HCT116 (cell line): ENCODE measurements around the gene PSMB7. TPM values are rescaled to one million over a fixed set of nuclear protein-coding genes. Genes with fewer than 3 reads are reported as not detected.

Experiments
- ATAC-seq: fragments of 200-7000 bp; cut with Tn5 transposase; 2 replicates; pipeline ENCODE4 v1.9.1; 2020; ENCODE audit warnings: mild to moderate bottlenecking, moderate library complexity
- BruUV-seq: library from RNA; stranded (reverse); fragments of 400-500 nt; replicated peaks from 2 replicates; lab custom pipeline; 2021; lab: Mats Ljungman, UMichigan
- CTCF ChIA-PET: fragments of 300-600 bp; sonication (Branson Sonifier 250); formaldehyde crosslinking; loops from one replicate; lab custom pipeline; 2021; ENCODE audit warnings: antibody characterized with exemption; lab: Charles Lee
- POLR2A ChIA-PET: fragments of 300-600, 350-600 bp; sonication (Branson Sonifier 250); formaldehyde crosslinking; loops from one replicate; lab custom pipeline; 2021; ENCODE audit warnings: antibody characterized with exemption; lab: Charles Lee
- RAD21 ChIA-PET, 2 experiments: fragments of 300-600 bp; sonication (Branson Sonifier 250); formaldehyde crosslinking; loops; one replicate each; lab custom pipeline; 2023; ENCODE audit warnings: low total read pairs in 2 of 2; ENCODE audit not compliant: uncharacterized antibody in 2 of 2, unreplicated experiment in 2 of 2, low non-redundant PET in 1 of 2; lab: Charles Lee
- DNase-seq: peaks from one replicate; pipeline ENCODE4 v3.0.0-alpha.2; 2010; ENCODE audit warnings: low read depth, low spot score
- H2AFZ ChIP-seq: fragments of 200-600 bp; shearing (Covaris generic), sonication (generic); 2 replicates; pipeline ENCODE4 v1.6.1; 2017; ENCODE audit warnings: low read depth, mixed run types, mixed read lengths, antibody characterized with exemption, low read length; ENCODE audit not compliant: poor library complexity, severe bottlenecking
- H3K27ac ChIP-seq: 2 replicates; pipeline ENCODE4 v1.5.1; 2012; ENCODE audit warnings: low read depth, low read length
- H3K27me3 ChIP-seq: fragments of 200-600 bp; sonication (generic); 2 replicates; pipeline ENCODE4 v1.6.1; 2016; ENCODE audit warnings: mixed run types, low read length, mixed read lengths; ENCODE audit not compliant: insufficient read depth
- H3K36me3 ChIP-seq, 2 experiments: fragments of 200-500 bp in 1 of 2; fragments of 200-600 bp in 1 of 2; sonication (Bioruptor generic) in 1 of 2; sonication (generic) in 1 of 2; 2 replicates each; pipeline versions ENCODE4 v1.5.1 to v1.6.1; 2014 to 2016; ENCODE audit warnings: low read length in 2 of 2, inconsistent platforms in 1 of 2, mixed read lengths in 1 of 2, mixed run types in 1 of 2; ENCODE audit not compliant: insufficient read depth in 2 of 2, control insufficient read depth in 1 of 2
- H3K4me1 ChIP-seq, 2 experiments: fragments of 200-600 bp in 1 of 2; sonication (generic) in 1 of 2; 2 replicates each; pipeline versions ENCODE4 v1.5.1 to v1.6.1; 2012 to 2017; ENCODE audit warnings: low read length in 2 of 2, inconsistent platforms in 1 of 2, mild to moderate bottlenecking in 1 of 2, mixed read lengths in 1 of 2, mixed run types in 1 of 2, moderate library complexity in 1 of 2; ENCODE audit not compliant: insufficient read depth in 2 of 2, control insufficient read depth in 1 of 2
- H3K4me2 ChIP-seq: fragments of 200-600 bp; sonication (generic); 2 replicates; pipeline ENCODE4 v1.6.1; 2017; ENCODE audit warnings: mixed run types, low read length, mixed read lengths
- H3K4me3 ChIP-seq, 2 experiments: fragments of 200-600 bp in 1 of 2; sonication (generic) in 1 of 2; replicated peaks in 1 of 2; 2 replicates each; pipeline ENCODE4 v1.5.1; 2011 to 2016; ENCODE audit warnings: low read length in 2 of 2, control low read depth in 1 of 2, low read depth in 1 of 2, mild to moderate bottlenecking in 1 of 2, mixed read lengths in 1 of 2, mixed run types in 1 of 2
- H3K79me2 ChIP-seq: fragments of 200-600 bp; sonication (generic); 2 replicates; pipeline ENCODE4 v1.6.1; 2017; ENCODE audit warnings: mild to moderate bottlenecking, mixed run types, low read length, moderate library complexity, mixed read lengths; ENCODE audit not compliant: insufficient read depth
- H3K9ac ChIP-seq: fragments of 200-600 bp; sonication (generic); 2 replicates; pipeline ENCODE4 v1.6.1; 2016; ENCODE audit warnings: low read length, mixed read lengths
- H3K9me2 ChIP-seq: fragments of 200-600 bp; sonication (generic), shearing (Covaris generic); 2 replicates; pipeline ENCODE4 v1.6.1; 2017; ENCODE audit warnings: mixed run types, mild to moderate bottlenecking, moderate library complexity; ENCODE audit not compliant: insufficient read depth
- H3K9me3 ChIP-seq, 2 experiments: fragments of 200-500 bp in 1 of 2; fragments of 200-600 bp in 1 of 2; sonication (Bioruptor generic) in 1 of 2; sonication (generic) in 1 of 2; 2 replicates each; pipeline ENCODE4 v1.6.1; 2014 to 2017; ENCODE audit warnings: low read length in 2 of 2, mixed read lengths in 2 of 2, inconsistent platforms in 1 of 2, low read depth in 1 of 2, mild to moderate bottlenecking in 1 of 2, mixed run types in 1 of 2, moderate library complexity in 1 of 2; ENCODE audit not compliant: control insufficient read depth in 1 of 2, insufficient read depth in 1 of 2
- H4K20me1 ChIP-seq: fragments of 200-600 bp; sonication (generic), shearing (Covaris generic); 2 replicates; pipeline ENCODE4 v1.6.1; 2017; ENCODE audit warnings: mixed run types, mild to moderate bottlenecking, moderate library complexity; ENCODE audit not compliant: insufficient read depth
- CBX3 ChIP-seq: IDR thresholded peaks from 2 replicates; pipeline ENCODE4 v1.6.1; 2012; ENCODE audit warnings: low read depth
- CEBPB ChIP-seq: IDR thresholded peaks from 2 replicates; pipeline ENCODE4 v1.6.1; 2012; ENCODE audit warnings: low read depth
- EGR1 ChIP-seq: IDR thresholded peaks from 2 replicates; pipeline ENCODE4 v1.6.1; 2012; ENCODE audit warnings: low read depth
- ELF1 ChIP-seq: IDR thresholded peaks from 2 replicates; pipeline ENCODE4 v1.6.1; 2012; ENCODE audit warnings: low read depth, borderline replicate concordance
- EZH2 ChIP-seq: fragments of 200-600 bp; sonication (generic); IDR thresholded peaks from 2 replicates; pipeline ENCODE4 v1.6.1; 2017; ENCODE audit warnings: antibody characterized with exemption, mixed run types
- EZH2phosphoT487 ChIP-seq: fragments of 200-600 bp; IDR thresholded peaks from 2 replicates; pipeline ENCODE4 v1.6.1; 2018; ENCODE audit warnings: antibody characterized with exemption, borderline replicate concordance
- FOSL1 ChIP-seq: IDR thresholded peaks from 2 replicates; pipeline ENCODE4 v1.6.1; 2012; ENCODE audit warnings: low read depth
- JUND ChIP-seq: IDR thresholded peaks from 2 replicates; pipeline ENCODE4 v1.6.1; 2012
- MAX ChIP-seq: IDR thresholded peaks from 2 replicates; pipeline ENCODE4 v1.6.1; 2012
- RAD21 ChIP-seq: IDR thresholded peaks from 2 replicates; pipeline ENCODE4 v1.6.1; 2012; ENCODE audit warnings: low read depth, mild to moderate bottlenecking
- SIN3A ChIP-seq: IDR thresholded peaks from 2 replicates; pipeline ENCODE4 v1.6.1; 2012; ENCODE audit warnings: low read depth
- SP1 ChIP-seq: IDR thresholded peaks from 2 replicates; pipeline ENCODE4 v1.6.1; 2012; ENCODE audit warnings: low read depth
- SRF ChIP-seq: IDR thresholded peaks from 2 replicates; pipeline ENCODE4 v1.6.1; 2012; ENCODE audit warnings: low read depth
- ZNF274 ChIP-seq: fragments of 200-500 bp; sonication (Bioruptor generic); IDR thresholded peaks from 2 replicates; pipeline ENCODE4 v1.6.1; 2014; ENCODE audit warnings: mild to moderate bottlenecking, low read depth, low read length, inconsistent platforms
- intact Hi-C: fragments of 100-400 bp; cut with micrococcal nuclease; formaldehyde crosslinking; loops from 2 replicates; pipeline ENCODE4 v1.10.0; 2022
- total RNA-seq: library from RNA; stranded (reverse); gene quantifications from one replicate; pipeline ENCODE4 v1.2.1, GENCODE V29; 2021; ENCODE audit not compliant: unreplicated experiment
- TF ChIP-seq, protein P1 (sequence below): IDR thresholded peaks from 2 replicates; pipeline ENCODE4 v1.6.1; 2011; ENCODE audit warnings: mild to moderate bottlenecking, low read length, moderate library complexity; ENCODE audit not compliant: insufficient replicate concordance; ENCODE audit errors: extremely low read depth

The PSMB7 gene
- total RNA-seq, 1 experiment from 2014 or later = 222 TPM

GRCh38 chr9:124308606-124309491 lies 106.4 kb downstream of the PSMB7 start:
- POLR2A ChIA-PET = no interaction called here
- H3K79me2 ChIP-seq = no peaks in the 10 kb centered on the region; the same call in 1 of the 2 replicates
- BruUV-seq = no TSS peak
- H3K4me2 ChIP-seq = peak overlapping the region; percentile 68
- H3K9me3 ChIP-seq = no peaks in the 10 kb centered on the region
- RAD21 ChIA-PET = interaction anchor here in 1 of 2 experiments (0.6 kb wide), 1 partner anchor 33 kb away, joined by 3 read pairs; no protein-coding TSS in a partner anchor
- peak overlapping the region; percentile 35 for H3K27ac ChIP-seq
- TF ChIP-seq SRF = no peak
- H4K20me1 ChIP-seq = no peaks in the 10 kb centered on the region
- H3K36me3 ChIP-seq = no peaks in the 10 kb centered on the region; a peak in 1 of 4 replicates
- peaks cover 30 to 62% of the 10 kb centered on the region in 2 experiments for H3K4me1 ChIP-seq
- H3K27me3 ChIP-seq = no peaks in the 10 kb centered on the region
- H3K9ac ChIP-seq = peak overlapping the region; percentile 52
- CTCF ChIA-PET = no interaction called here
- no peak for DNase-seq
- no peak overlapping the region for H2AFZ ChIP-seq
- H3K4me3 ChIP-seq = peak overlapping the region in 1 of 2 experiments; percentile 27; a peak in 2 of 4 replicates
- no peaks in the 10 kb centered on the region for H3K9me2 ChIP-seq
- peak; percentile 33 for ATAC-seq
- intact Hi-C loops = loop anchor here (5.0 kb wide), 1 partner anchor 52 kb away; the partner anchor contains the start of gene NEK6

DNA sequence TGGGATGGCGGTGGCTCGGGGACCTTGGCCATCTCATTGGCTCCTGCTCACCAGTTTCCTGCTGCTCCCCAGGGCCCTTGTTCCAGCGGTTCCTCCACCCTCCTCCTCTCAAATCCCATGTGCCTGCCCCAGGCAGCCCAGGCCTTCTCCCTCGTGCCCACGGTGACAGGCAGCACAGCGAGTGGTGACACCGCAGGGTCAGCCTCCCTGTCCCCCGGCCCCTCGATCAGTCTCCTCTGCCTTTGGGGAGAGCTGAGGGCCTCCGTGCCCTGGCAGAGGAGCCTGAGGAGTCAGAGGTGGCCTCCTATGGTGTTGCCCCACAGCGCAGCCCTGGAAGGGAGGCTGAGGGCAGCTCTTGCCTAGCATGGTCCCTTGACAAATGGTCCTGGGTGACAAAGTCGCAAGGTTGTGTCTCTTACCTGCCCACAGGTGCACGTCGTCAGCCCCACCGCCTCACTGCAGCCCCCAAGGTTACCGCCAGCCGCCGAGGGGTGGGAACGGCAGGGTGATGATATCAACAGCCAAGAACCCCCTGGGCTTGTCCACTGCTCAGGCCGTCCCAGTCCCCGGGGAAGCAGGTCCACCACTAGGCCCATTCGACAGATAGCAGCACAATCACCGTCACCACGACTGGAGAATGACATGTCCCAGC lies 107.7 kb downstream of the PSMB7 start:
- no peak for DNase-seq
- intact Hi-C loops = loop anchor here (5.0 kb wide), 1 partner anchor 50 kb away; the partner anchor contains the start of gene NEK6
- H3K4me1 ChIP-seq = peaks cover 30 to 70% of the 10 kb centered on the region in 2 experiments
- H3K27me3 ChIP-seq = no peaks in the 10 kb centered on the region
- H3K4me3 ChIP-seq = no peak overlapping the region
- no peaks in the 10 kb centered on the region for H3K9me2 ChIP-seq
- no peak overlapping the region for H2AFZ ChIP-seq
- ChIA-PET RAD21 (no interaction called here), CTCF (no interaction called here), POLR2A (interaction anchor here (0.6 kb wide), 1 partner anchor 1407 kb away, joined by 3 read pairs; no protein-coding TSS in a partner anchor)
- ATAC-seq = no peak
- H3K4me2 ChIP-seq = no peak overlapping the region
- H4K20me1 ChIP-seq = no peaks in the 10 kb centered on the region
- no peak overlapping the region for H3K27ac ChIP-seq
- no peak overlapping the region for H3K9ac ChIP-seq
- no peaks in the 10 kb centered on the region for H3K9me3 ChIP-seq
- no peaks in the 10 kb centered on the region; a peak in 1 of 4 replicates for H3K36me3 ChIP-seq
- no TSS peak for BruUV-seq
- no peaks in the 10 kb centered on the region; the same call in 1 of the 2 replicates for H3K79me2 ChIP-seq
- no peak for TF ChIP-seq CBX3
- no peak for TF ChIP-seq ZNF274
- no peak for TF ChIP-seq ELF1
- no peak for TF ChIP-seq SP1
- TF ChIP-seq SIN3A = no peak
- TF ChIP-seq RAD21 = no peak
- TF ChIP-seq JUND = no peak
- no peak for TF ChIP-seq CEBPB
- no peak for TF ChIP-seq EGR1
- TF ChIP-seq, protein P1, sequence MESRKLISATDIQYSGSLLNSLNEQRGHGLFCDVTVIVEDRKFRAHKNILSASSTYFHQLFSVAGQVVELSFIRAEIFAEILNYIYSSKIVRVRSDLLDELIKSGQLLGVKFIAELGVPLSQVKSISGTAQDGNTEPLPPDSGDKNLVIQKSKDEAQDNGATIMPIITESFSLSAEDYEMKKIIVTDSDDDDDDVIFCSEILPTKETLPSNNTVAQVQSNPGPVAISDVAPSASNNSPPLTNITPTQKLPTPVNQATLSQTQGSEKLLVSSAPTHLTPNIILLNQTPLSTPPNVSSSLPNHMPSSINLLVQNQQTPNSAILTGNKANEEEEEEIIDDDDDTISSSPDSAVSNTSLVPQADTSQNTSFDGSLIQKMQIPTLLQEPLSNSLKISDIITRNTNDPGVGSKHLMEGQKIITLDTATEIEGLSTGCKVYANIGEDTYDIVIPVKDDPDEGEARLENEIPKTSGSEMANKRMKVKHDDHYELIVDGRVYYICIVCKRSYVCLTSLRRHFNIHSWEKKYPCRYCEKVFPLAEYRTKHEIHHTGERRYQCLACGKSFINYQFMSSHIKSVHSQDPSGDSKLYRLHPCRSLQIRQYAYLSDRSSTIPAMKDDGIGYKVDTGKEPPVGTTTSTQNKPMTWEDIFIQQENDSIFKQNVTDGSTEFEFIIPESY = no peak
- no peak for TF ChIP-seq EZH2
- TF ChIP-seq EZH2phosphoT487 = no peak
- TF ChIP-seq MAX = no peak
- no peak for TF ChIP-seq FOSL1
